Measurements from ENCODE around the gene CLDN7.
A peak's percentile ranks its signal among the peaks of the same experiment; 100 is the strongest.

CLDN7 gene

DNA sequence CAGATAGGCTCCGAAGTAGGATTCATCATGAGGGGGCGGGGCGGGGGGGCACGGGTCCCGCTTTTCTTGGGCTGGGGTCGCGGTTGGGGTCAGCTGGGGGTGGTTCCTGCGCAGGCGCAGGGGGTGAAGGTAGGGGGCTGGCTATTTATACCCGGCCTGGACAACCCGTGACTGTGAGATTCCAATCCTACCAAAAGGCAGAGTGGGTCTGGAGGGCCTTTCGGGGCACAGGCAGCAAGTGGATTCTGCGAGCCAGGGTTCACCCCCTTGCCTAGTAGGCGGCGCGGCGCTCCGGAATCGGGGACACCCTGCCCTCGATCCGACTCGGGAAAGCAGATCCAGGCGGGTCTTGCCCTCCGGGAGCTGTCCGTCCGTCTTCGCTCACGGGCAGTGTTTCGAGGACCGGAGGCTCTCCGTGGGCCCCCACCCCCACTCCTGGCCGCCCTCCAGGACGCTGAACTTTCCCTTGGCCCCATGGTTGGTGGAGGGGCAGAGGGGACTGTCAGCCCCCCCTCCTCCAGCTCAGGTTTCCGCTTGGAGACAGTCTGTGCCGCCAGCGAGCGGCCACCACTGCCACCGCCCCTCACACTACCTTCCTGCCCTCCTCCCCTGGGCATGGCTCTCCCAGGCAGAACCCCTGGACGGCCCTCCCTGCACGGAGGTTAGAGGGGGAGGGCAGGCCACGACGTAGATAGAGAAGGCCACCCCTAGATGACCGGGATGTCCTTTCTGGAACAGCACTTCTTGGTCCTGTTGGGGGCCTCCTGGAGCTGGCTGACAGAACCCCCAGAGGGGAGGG, 19.9 kb upstream of the CLDN7 start:
- peak overlapping the region; percentile 67 for H2AFZ ChIP-seq (ENCODE audit: low read length)
- no peak overlapping the region for H3K9ac ChIP-seq (ENCODE audit: low read depth, low read length, poor library complexity, severe bottlenecking)
- no peaks in the 10 kb centered on the region for H4K20me1 ChIP-seq (ENCODE audit: insufficient read depth, low read length, poor library complexity, severe bottlenecking)
- peak overlapping the region; percentile 69 for H3K4me3 ChIP-seq (ENCODE audit: low read length, poor library complexity, severe bottlenecking)
- H3K36me3 ChIP-seq (ENCODE audit: insufficient read depth, low read length) = no peaks in the 10 kb centered on the region
- 0 out of 2 replicates have a peak, but pooled peaks cover 3% of the 10 kb centered on the region for H3F3A ChIP-seq (ENCODE audit: low read depth)
- no peaks in the 10 kb centered on the region for H3K79me2 ChIP-seq (ENCODE audit: insufficient read depth, low read length)
- no peak for TF ChIP-seq EZH2phosphoT487 (IDR thresholded peaks at IDR 0.05; ENCODE audit: borderline replicate concordance)
- TF ChIP-seq, protein P1, sequence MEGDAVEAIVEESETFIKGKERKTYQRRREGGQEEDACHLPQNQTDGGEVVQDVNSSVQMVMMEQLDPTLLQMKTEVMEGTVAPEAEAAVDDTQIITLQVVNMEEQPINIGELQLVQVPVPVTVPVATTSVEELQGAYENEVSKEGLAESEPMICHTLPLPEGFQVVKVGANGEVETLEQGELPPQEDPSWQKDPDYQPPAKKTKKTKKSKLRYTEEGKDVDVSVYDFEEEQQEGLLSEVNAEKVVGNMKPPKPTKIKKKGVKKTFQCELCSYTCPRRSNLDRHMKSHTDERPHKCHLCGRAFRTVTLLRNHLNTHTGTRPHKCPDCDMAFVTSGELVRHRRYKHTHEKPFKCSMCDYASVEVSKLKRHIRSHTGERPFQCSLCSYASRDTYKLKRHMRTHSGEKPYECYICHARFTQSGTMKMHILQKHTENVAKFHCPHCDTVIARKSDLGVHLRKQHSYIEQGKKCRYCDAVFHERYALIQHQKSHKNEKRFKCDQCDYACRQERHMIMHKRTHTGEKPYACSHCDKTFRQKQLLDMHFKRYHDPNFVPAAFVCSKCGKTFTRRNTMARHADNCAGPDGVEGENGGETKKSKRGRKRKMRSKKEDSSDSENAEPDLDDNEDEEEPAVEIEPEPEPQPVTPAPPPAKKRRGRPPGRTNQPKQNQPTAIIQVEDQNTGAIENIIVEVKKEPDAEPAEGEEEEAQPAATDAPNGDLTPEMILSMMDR (conservative IDR thresholded peaks at IDR 0.05; ENCODE audit: low read length) = no peak
- peaks cover 13% of the 10 kb centered on the region for H3K4me1 ChIP-seq (ENCODE audit: insufficient read depth, low read length, poor library complexity, severe bottlenecking)
- H3K27me3 ChIP-seq (ENCODE audit: insufficient read depth, low read length, poor library complexity, severe bottlenecking) = no peaks in the 10 kb centered on the region
- H3K9me2 ChIP-seq (replicated peaks; ENCODE audit: low read depth, low read length) = no peaks in the 10 kb centered on the region
- H3K4me2 ChIP-seq (ENCODE audit: low read depth, low read length, poor library complexity, severe bottlenecking) = peak overlapping the region; percentile 90
- H3K9me3 ChIP-seq (ENCODE audit: insufficient read depth, low read depth, low read length) = no peaks in the 10 kb centered on the region

GRCh38 chr17:7281074-7281952, 19.0 kb upstream of the CLDN7 start, which contains the start of gene SLC2A4:
TSS of gene SLC2A4 (plus strand) at chr17:7281718. CDS start at chr17:7281935, 217 bp downstream.
- peak within 1 kb of the TSS; percentile 90 for H3K4me2 ChIP-seq (ENCODE audit: low read depth, low read length, poor library complexity, severe bottlenecking)
- no peaks in the 10 kb centered on the region for H3K9me2 ChIP-seq (replicated peaks; ENCODE audit: low read depth, low read length)
- H3K9me3 ChIP-seq (ENCODE audit: insufficient read depth, low read depth, low read length) = no peaks in the 10 kb centered on the region
- H3F3A ChIP-seq (ENCODE audit: low read depth) = 0 out of 2 replicates have a peak, but pooled peaks cover 3% of the 10 kb centered on the region
- H3K79me2 ChIP-seq (ENCODE audit: insufficient read depth, low read length) = no peaks in the 10 kb centered on the region
- peak within 1 kb of the TSS; percentile 83 for H2AFZ ChIP-seq (ENCODE audit: low read length)
- H3K9ac ChIP-seq (ENCODE audit: low read depth, low read length, poor library complexity, severe bottlenecking) = peak within 1 kb of the TSS; percentile 18
- H3K27me3 ChIP-seq (ENCODE audit: insufficient read depth, low read length, poor library complexity, severe bottlenecking) = no peaks in the 10 kb centered on the region
- H3K4me1 ChIP-seq (ENCODE audit: insufficient read depth, low read length, poor library complexity, severe bottlenecking) = peaks cover 13% of the 10 kb centered on the region
- peak within 1 kb of the TSS; percentile 69 for H3K4me3 ChIP-seq (ENCODE audit: low read length, poor library complexity, severe bottlenecking)
- H3K36me3 ChIP-seq (ENCODE audit: insufficient read depth, low read length) = no peaks in the 10 kb centered on the region
- TF ChIP-seq EZH2phosphoT487 (IDR thresholded peaks at IDR 0.05; ENCODE audit: borderline replicate concordance) = no peak
- TF ChIP-seq, protein P1 (conservative IDR thresholded peaks at IDR 0.05; ENCODE audit: low read length) = no peak
- H4K20me1 ChIP-seq (ENCODE audit: insufficient read depth, low read length, poor library complexity, severe bottlenecking) = no peaks in the 10 kb centered on the region

DNA sequence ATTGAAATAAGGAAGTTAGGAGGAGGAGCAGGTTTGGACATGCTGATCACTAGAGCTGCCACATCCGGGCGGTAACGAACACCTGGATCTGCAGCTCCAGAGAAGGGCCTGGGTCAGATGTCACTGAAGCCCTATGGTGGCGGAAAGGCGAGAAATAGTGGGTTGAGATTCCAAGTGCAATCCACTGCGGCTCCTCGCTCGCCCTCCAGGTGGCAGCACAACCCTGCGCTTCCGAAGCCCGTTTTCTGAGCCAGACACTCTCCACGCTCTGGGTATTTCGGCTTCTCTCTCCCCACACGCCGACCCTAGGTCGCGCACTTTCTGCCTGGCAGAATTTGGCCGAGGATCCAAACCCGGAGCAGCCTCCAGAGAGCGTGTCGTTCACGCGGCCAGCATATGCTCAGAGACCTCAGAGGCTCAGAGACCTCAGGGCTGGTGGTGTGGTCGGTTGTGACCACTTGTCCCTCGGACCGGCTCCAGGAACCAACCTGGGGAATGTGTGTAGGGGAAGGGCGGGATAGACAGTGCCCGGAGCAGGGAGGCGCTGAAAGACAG, 18.3 kb upstream of the CLDN7 start:
- H3K9me3 ChIP-seq (ENCODE audit: insufficient read depth, low read depth, low read length) = no peaks in the 10 kb centered on the region
- H3K79me2 ChIP-seq (ENCODE audit: insufficient read depth, low read length) = no peaks in the 10 kb centered on the region
- H3F3A ChIP-seq (ENCODE audit: low read depth) = 0 out of 2 replicates have a peak, but pooled peaks cover 3% of the 10 kb centered on the region
- H3K4me1 ChIP-seq (ENCODE audit: insufficient read depth, low read length, poor library complexity, severe bottlenecking) = peaks cover 13% of the 10 kb centered on the region
- peak overlapping the region; percentile 90 for H3K4me2 ChIP-seq (ENCODE audit: low read depth, low read length, poor library complexity, severe bottlenecking)
- no peak for TF ChIP-seq EZH2phosphoT487 (IDR thresholded peaks at IDR 0.05; ENCODE audit: borderline replicate concordance)
- TF ChIP-seq, protein P1 (conservative IDR thresholded peaks at IDR 0.05; ENCODE audit: low read length) = peak; percentile 93
- peak overlapping the region; percentile 69 for H3K4me3 ChIP-seq (ENCODE audit: low read length, poor library complexity, severe bottlenecking)
- H2AFZ ChIP-seq (ENCODE audit: low read length) = peak overlapping the region; percentile 83
- H3K9ac ChIP-seq (ENCODE audit: low read depth, low read length, poor library complexity, severe bottlenecking) = peak overlapping the region; percentile 18
- H3K27me3 ChIP-seq (ENCODE audit: insufficient read depth, low read length, poor library complexity, severe bottlenecking) = no peaks in the 10 kb centered on the region
- H3K36me3 ChIP-seq (ENCODE audit: insufficient read depth, low read length) = no peaks in the 10 kb centered on the region
- H4K20me1 ChIP-seq (ENCODE audit: insufficient read depth, low read length, poor library complexity, severe bottlenecking) = no peaks in the 10 kb centered on the region
- H3K9me2 ChIP-seq (replicated peaks; ENCODE audit: low read depth, low read length) = no peaks in the 10 kb centered on the region
